Breast epithelium (tissue), 3 donors: ENCODE results near the gene CDYL.

Experiments used
- CTCF ChIP-seq, 3 donors: fragments of 450-650 bp; IDR thresholded peaks; one replicate each; pipeline ENCODE4 v1.5.1; 2016 to 2017; ENCODE audit warnings: antibody characterized with exemption in 3 of 3, mild to moderate bottlenecking in 3 of 3, moderate library complexity in 3 of 3
- POLR2A ChIP-seq: fragments of 450-650 bp; IDR thresholded peaks from one replicate; pipeline ENCODE4 v1.6.1; 2016; ENCODE audit warnings: antibody characterized with exemption, mild to moderate bottlenecking, moderate library complexity
- POLR2AphosphoS5 ChIP-seq, 3 donors: sonication (generic); formaldehyde crosslinking; IDR thresholded peaks; one replicate each; pipeline ENCODE4 v1.6.1; 2017; ENCODE audit warnings: antibody characterized with exemption in 3 of 3

- TF ChIP-seq CTCF (IDR thresholded peaks at IDR 0.05), result no peak
- TF ChIP-seq POLR2A, result no peak
- TF ChIP-seq POLR2AphosphoS5 (IDR thresholded peaks at IDR 0.05), result no peak
Measured at GRCh38 chr6:4844108-4844507, 67.9 kb downstream of the CDYL start.
